Measurements from ENCODE around the gene NUP62. TPM values are rescaled to one million over a fixed set of nuclear protein-coding genes. Genes with fewer than 3 reads are reported as not detected.

The NUP62 gene
- total RNA-seq, 6 experiments from 2014 or later = 9.3 to 55.5 (median 32.6) TPM

DNA sequence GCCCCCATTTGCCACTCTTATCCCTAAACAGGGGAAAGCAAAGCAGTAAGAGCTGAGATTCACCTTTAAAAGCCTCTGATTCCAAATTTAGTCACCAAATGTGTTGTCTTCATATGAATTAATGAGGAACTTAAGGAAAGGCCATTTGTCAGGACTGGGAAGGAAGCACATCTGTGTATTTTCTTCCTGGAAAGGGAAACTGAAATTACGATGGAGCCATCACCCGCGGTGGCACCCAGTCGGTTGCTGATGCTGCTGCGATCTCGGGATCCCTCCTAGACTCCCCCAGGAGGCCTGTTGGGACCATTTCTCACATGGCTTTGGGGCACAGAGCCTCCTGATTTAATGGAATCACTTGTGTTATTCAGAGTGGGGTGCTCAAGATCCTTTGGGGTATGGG is 25.2 kb downstream of the NUP62 start:
- Histone ChIP-seq H3K36me3 (peaks cover 0 to 14% (median 5%) of the 10 kb centered on the region in 4 donors), H3K9me3 (no peaks in the 10 kb centered on the region), H3K27me3 (no peaks in the 10 kb centered on the region), H3K4me1 (no peaks in the 10 kb centered on the region), H3K4me3 (no peak overlapping the region), H3K27ac (no peak overlapping the region)
- peak in 2 of 4 donors; percentile 20 to 24 for ATAC-seq
- no peak for DNase-seq
- TF ChIP-seq, protein P1, sequence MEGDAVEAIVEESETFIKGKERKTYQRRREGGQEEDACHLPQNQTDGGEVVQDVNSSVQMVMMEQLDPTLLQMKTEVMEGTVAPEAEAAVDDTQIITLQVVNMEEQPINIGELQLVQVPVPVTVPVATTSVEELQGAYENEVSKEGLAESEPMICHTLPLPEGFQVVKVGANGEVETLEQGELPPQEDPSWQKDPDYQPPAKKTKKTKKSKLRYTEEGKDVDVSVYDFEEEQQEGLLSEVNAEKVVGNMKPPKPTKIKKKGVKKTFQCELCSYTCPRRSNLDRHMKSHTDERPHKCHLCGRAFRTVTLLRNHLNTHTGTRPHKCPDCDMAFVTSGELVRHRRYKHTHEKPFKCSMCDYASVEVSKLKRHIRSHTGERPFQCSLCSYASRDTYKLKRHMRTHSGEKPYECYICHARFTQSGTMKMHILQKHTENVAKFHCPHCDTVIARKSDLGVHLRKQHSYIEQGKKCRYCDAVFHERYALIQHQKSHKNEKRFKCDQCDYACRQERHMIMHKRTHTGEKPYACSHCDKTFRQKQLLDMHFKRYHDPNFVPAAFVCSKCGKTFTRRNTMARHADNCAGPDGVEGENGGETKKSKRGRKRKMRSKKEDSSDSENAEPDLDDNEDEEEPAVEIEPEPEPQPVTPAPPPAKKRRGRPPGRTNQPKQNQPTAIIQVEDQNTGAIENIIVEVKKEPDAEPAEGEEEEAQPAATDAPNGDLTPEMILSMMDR (IDR thresholded peaks at IDR 0.05) = no peak
- TF ChIP-seq POLR2A (IDR thresholded peaks at IDR 0.05) = no peak
- intact Hi-C loops (cut with DNase I) = loop anchor here in 1 of 2 donors (5.0 kb wide), 1 partner anchor 413 kb away; no protein-coding TSS in a partner anchor
- 50% methylated on average over 6 of the region's 6 CpGs for WGBS (ENCODE audit: insufficient coverage, low coverage, low lambda C conversion rate, missing lambda C conversion rate)

DNA sequence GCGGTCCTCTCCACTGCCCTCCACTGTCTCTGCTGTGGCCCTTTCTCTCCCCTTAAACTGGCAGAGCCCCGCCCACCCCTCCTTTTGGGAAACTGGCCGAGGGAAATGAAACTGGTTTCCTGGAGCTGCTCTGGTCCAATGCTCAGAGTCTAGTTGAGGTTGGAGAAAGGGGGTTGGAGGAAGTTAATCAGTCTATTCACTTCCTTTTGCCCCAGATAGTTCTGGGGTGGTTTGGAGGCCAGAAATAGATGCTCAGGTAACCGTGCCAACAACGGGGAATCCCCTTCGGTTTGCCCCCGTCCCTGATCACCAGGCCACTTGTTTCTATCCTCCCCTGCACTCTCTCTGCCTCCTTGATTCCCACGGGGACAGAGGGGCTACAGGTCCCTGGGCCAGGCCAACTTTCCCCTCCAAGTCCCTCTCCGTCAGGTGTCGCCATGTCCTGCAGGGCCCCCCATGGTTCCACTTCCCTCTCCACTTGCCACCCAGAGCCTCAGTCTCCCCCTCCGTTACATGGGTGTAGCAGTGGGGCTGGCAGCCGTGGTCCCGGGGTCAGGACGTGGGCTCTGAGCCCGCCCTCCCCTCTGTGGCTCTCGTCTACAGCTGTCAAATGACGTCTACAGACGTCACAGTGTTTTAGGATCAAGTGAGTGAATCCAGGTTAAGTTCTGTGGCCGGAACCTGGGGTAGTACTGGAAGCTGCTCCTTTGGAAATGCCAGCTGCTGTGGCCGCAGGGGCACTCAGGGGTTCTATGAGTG is 32.3 kb downstream of the NUP62 start, which contains the start of gene IL4I1:
TSS of gene IL4I1 (minus strand) at position 25 of the 759 bp plus-strand sequence. CDS start 727 bp downstream, outside the sequence.
- Histone ChIP-seq H3K4me3 (no peak within 1 kb of the TSS), H3K36me3 (no peaks in the 10 kb centered on the region), H3K9me3 (no peaks in the 10 kb centered on the region), H3K27me3 (no peaks in the 10 kb centered on the region), H3K27ac (peak within 1 kb of the TSS in 2 of 3 donors; percentile 24 to 57), H3K4me1 (no peaks in the 10 kb centered on the region)
- TF ChIP-seq, protein P1 (IDR thresholded peaks at IDR 0.05) = no peak
- no peak for TF ChIP-seq POLR2A (IDR thresholded peaks at IDR 0.05)
- no peak for DNase-seq
- intact Hi-C loops (cut with DNase I) = no loop called here
- peak; percentile 35 to 69 (median 50) for ATAC-seq
- WGBS (ENCODE audit: insufficient coverage, low coverage, low lambda C conversion rate, missing lambda C conversion rate) = 28% methylated on average over 12 of the region's 20 CpGs

DNA sequence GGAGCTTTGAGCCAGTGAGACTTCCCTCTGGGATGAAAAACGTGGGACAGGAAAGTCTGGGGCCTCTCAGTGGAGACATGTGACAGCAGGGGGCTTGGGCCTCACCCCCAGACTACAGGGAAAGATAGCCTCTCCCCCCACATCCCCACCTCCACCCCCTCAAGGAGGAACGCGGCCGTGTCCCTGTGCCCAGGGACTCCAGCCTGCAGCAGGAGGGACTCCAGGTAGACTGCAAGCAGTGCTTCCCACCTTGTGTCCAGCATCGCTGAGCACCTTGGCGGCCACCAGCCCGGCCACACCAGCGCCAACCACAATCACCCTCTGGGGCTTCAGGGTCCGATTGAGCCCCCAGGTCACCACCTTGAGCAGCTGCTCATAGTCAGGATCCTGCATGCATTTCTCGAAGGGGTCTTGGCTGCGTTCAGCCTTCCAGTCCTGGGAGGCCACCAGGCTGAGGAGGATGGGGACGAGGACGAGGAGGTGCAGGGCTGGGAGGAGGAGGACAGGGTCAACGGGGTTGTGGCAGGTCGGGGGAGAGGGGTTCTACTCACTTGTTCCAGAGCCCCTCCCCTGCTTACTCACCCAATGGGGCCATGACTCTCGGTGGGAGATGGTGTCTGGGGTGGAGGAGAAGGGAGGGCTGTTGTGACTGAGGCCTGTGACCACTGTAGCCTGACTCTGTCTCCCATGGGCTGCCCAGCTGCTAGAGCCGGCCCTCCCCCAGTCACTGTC is 33.6 kb downstream of the NUP62 start:
- H3K4me1 ChIP-seq = no peaks in the 10 kb centered on the region
- WGBS (ENCODE audit: insufficient coverage, low coverage, low lambda C conversion rate, missing lambda C conversion rate) = 87% methylated on average over 3 of the region's 17 CpGs
- no peaks in the 10 kb centered on the region for H3K36me3 ChIP-seq
- intact Hi-C loops (cut with DNase I) = no loop called here
- ATAC-seq (no peak), DNase-seq (no peak)
- H3K27me3 ChIP-seq = no peaks in the 10 kb centered on the region
- no peak overlapping the region for H3K27ac ChIP-seq
- H3K9me3 ChIP-seq = no peaks in the 10 kb centered on the region
- TF ChIP-seq, protein P1 (IDR thresholded peaks at IDR 0.05) = no peak
- TF ChIP-seq POLR2A (IDR thresholded peaks at IDR 0.05) = no peak
- H3K4me3 ChIP-seq = no peak overlapping the region

DNA sequence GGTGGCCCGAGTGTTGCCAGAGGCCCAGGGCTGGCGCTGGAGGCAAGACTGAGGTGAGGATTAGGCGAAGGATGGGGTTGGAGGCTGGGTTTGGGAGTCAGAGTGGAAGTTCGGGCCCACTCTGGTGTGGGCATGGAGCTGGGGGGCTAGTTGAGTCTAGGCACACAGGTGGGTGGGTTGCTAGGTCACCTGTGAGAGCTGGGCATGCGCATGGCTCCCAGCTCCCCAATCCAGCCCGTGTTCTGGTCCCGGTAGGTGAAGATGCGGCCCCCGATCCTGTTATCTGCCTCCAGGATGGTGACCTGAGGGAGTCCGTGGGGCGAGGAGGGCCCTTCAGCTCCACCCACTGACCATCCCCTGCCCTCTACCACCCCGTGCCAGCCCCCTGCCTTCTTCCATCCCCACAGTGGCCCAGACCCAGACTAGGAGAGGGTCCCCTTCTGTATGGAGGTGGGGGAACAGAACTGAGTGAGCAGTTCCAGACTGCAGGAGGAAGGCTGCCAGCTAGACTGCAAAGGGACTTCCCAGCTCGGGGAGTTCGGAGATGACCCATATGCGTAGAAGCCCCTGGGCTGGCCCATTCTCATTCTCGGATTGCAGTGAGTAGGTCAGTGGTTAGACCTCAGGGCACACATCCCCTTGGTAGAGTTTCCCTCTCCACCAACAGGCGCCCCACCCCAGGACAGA is 34.3 kb downstream of the NUP62 start:
- no peak for TF ChIP-seq POLR2A (IDR thresholded peaks at IDR 0.05)
- TF ChIP-seq, protein P1 (IDR thresholded peaks at IDR 0.05) = no peak
- H3K9me3 ChIP-seq = no peaks in the 10 kb centered on the region
- no peak overlapping the region for H3K27ac ChIP-seq
- ATAC-seq (no peak), DNase-seq (no peak)
- intact Hi-C loops (cut with DNase I) = no loop called here
- peaks cover 0 to 5% (median 0%) of the 10 kb centered on the region in 4 donors for H3K4me1 ChIP-seq
- no peaks in the 10 kb centered on the region for H3K36me3 ChIP-seq
- H3K4me3 ChIP-seq = no peak overlapping the region
- WGBS (ENCODE audit: insufficient coverage, low coverage, low lambda C conversion rate, missing lambda C conversion rate) = 87% methylated on average over 3 of the region's 17 CpGs
- H3K27me3 ChIP-seq = no peaks in the 10 kb centered on the region

Measured in right lobe of liver (tissue), 6 donors.